Glutamatergic neuron (in vitro differentiated cells): ENCODE results near the gene AMY1B. TPM values are rescaled to one million over a fixed set of nuclear protein-coding genes. Genes with fewer than 3 reads are reported as not detected.
"Not testable (repeated sequence)": the region's sequence is repeated elsewhere in the genome, so short reads cannot be mapped to it uniquely, and the experiment has no call there.

Experiments
- DNase-seq: peaks from one replicate; pipeline ENCODE4 v3.0.0; 2022
- H3K27ac Mint-ChIP-seq: one replicate; pipeline ENCODE4 v1.8.0; 2020; ENCODE audit warnings: mild to moderate bottlenecking, mixed read lengths, inconsistent platforms; ENCODE audit not compliant: unreplicated experiment
- H3K27me3 Mint-ChIP-seq: one replicate; pipeline ENCODE4 v1.8.0; 2020; ENCODE audit warnings: mild to moderate bottlenecking, moderate library complexity, mixed read lengths, inconsistent platforms; ENCODE audit not compliant: unreplicated experiment
- H3K36me3 Mint-ChIP-seq: one replicate; pipeline ENCODE4 v1.8.0; 2020; ENCODE audit warnings: mild to moderate bottlenecking, mixed read lengths, inconsistent platforms; ENCODE audit not compliant: unreplicated experiment
- H3K4me1 Mint-ChIP-seq: one replicate; pipeline ENCODE4 v1.8.0; 2020; ENCODE audit warnings: mild to moderate bottlenecking, low read depth, mixed read lengths, inconsistent platforms; ENCODE audit not compliant: unreplicated experiment
- H3K4me3 Mint-ChIP-seq: one replicate; pipeline ENCODE4 v1.8.0; 2020; ENCODE audit warnings: mild to moderate bottlenecking, mixed read lengths, inconsistent platforms; ENCODE audit not compliant: unreplicated experiment
- H3K9me3 Mint-ChIP-seq: one replicate; pipeline ENCODE4 v1.8.0; 2020; ENCODE audit warnings: mild to moderate bottlenecking, moderate library complexity, mixed read lengths, inconsistent platforms; ENCODE audit not compliant: unreplicated experiment
- total RNA-seq: library from RNA; stranded (reverse); fragmentation: NEBNext Ultra II Directional; extraction: Animal tissue kit (Norgen Biotek cat#: 25700); gene quantifications from one replicate; pipeline ENCODE4 v1.2.1, GENCODE V29; 2021; ENCODE audit not compliant: unreplicated experiment

Gene AMY1B
- total RNA-seq, 1 donor from 2014 or later, result not detected

GRCh38 chr1:103655460-103655859 is 40.5 kb downstream of the AMY1B start, which contains the start of gene AMY1A:
Gene AMY1A (plus strand): TSS chr1:103655760. CDS start chr1:103656331, 571 bp downstream.
- H3K4me1 Mint-ChIP-seq, H3K9me3 Mint-ChIP-seq, DNase-seq, H3K27ac Mint-ChIP-seq, H3K27me3 Mint-ChIP-seq, H3K4me3 Mint-ChIP-seq, H3K36me3 Mint-ChIP-seq: not testable (repeated sequence)

GRCh38 chr1:103654133-103654532 is 41.9 kb downstream of the AMY1B start:
- DNase-seq, H3K4me1 Mint-ChIP-seq, H3K27ac Mint-ChIP-seq: not testable (repeated sequence)

GRCh38 chr1:103650889-103651288 is 45.1 kb downstream of the AMY1B start:
- not testable (repeated sequence) for H3K4me1 Mint-ChIP-seq, H3K27me3 Mint-ChIP-seq, H3K36me3 Mint-ChIP-seq, DNase-seq, H3K9me3 Mint-ChIP-seq, H3K27ac Mint-ChIP-seq, H3K4me3 Mint-ChIP-seq

More at GRCh38 chr1:103654133-103654532, 41.9 kb downstream of the AMY1B start:
- not testable (repeated sequence) for H3K36me3 Mint-ChIP-seq, H3K9me3 Mint-ChIP-seq, H3K4me3 Mint-ChIP-seq, H3K27me3 Mint-ChIP-seq

GRCh38 chr1:103650305-103650704 is 45.7 kb downstream of the AMY1B start:
- DNase-seq, H3K9me3 Mint-ChIP-seq, H3K4me1 Mint-ChIP-seq, H3K27me3 Mint-ChIP-seq, H3K36me3 Mint-ChIP-seq, H3K27ac Mint-ChIP-seq, H3K4me3 Mint-ChIP-seq: not testable (repeated sequence)

GRCh38 chr1:103643908-103644307 is 52.1 kb downstream of the AMY1B start:
- not testable (repeated sequence) for H3K27me3 Mint-ChIP-seq, H3K4me3 Mint-ChIP-seq, H3K27ac Mint-ChIP-seq, H3K9me3 Mint-ChIP-seq, H3K4me1 Mint-ChIP-seq, DNase-seq, H3K36me3 Mint-ChIP-seq

GRCh38 chr1:103641194-103641593 is 54.8 kb downstream of the AMY1B start:
- not testable (repeated sequence) for H3K36me3 Mint-ChIP-seq, H3K4me3 Mint-ChIP-seq, H3K4me1 Mint-ChIP-seq, H3K27ac Mint-ChIP-seq, H3K27me3 Mint-ChIP-seq, H3K9me3 Mint-ChIP-seq, DNase-seq

Other genes with a start within 250 kb of the AMY1B start
- gene RNPC3, start 170.5 kb downstream of the AMY1B start, total RNA-seq, result 33.8 TPM
- 9.9 TPM for gene AMY2B, start 124.6 kb downstream of the AMY1B start, total RNA-seq
- not detected for gene AMY2A, start 78.8 kb downstream of the AMY1B start, total RNA-seq
- gene AMY1A, start 40.5 kb downstream of the AMY1B start, total RNA-seq, result not detected
- gene AMY1C, start 53.7 kb upstream of the AMY1B start, total RNA-seq, result not detected